IMR-90 (cell line): Measurements from ENCODE around the gene KPTN. TPM values are rescaled to one million over a fixed set of nuclear protein-coding genes. Genes with fewer than 3 reads are reported as not detected.

Source experiments
- ATAC-seq: fragments of 200-7000 bp; cut with Tn5 transposase; 2 replicates; pipeline ENCODE4 v1.9.1; 2020; ENCODE audit warnings: low read depth, mild to moderate bottlenecking, moderate library complexity
- BruUV-seq: library from RNA; stranded (reverse); fragments of 400-500 nt; replicated peaks from 2 replicates; lab custom pipeline; 2021; lab: Mats Ljungman, UMichigan
- CTCF ChIA-PET: fragments of 300-600 bp; formaldehyde crosslinking; extraction: SDS; loops from one replicate; lab custom pipeline; 2021; ENCODE audit warnings: antibody characterized with exemption; lab: Yijun Ruan, JAX
- POLR2A ChIA-PET: fragments of 300-600 bp; sonication (Branson Sonifier 250); formaldehyde crosslinking; loops from one replicate; lab custom pipeline; 2022; ENCODE audit warnings: antibody characterized with exemption; ENCODE audit not compliant: unreplicated experiment; lab: Charles Lee
- DNase-seq: peaks from one replicate; pipeline ENCODE4 v3.0.0; 2013
- H2AFZ ChIP-seq: replicated peaks from 2 replicates; pipeline ENCODE3; 2013; ENCODE audit warnings: low read length, mild to moderate bottlenecking; ENCODE audit not compliant: poor library complexity
- H2AK5ac ChIP-seq: 2 replicates; pipeline ENCODE4 v1.6.1; 2013; ENCODE audit warnings: low read depth, low read length, inconsistent platforms
- H2AK9ac ChIP-seq: replicated peaks from 2 replicates; pipeline ENCODE3; 2013; ENCODE audit warnings: mild to moderate bottlenecking, low read depth, low read length, moderate library complexity; ENCODE audit not compliant: poor library complexity
- H2BK120ac ChIP-seq: 2 replicates; pipeline ENCODE4 v1.6.1; 2013; ENCODE audit warnings: low read depth, low read length, inconsistent platforms
- H2BK15ac ChIP-seq: 3 replicates; pipeline ENCODE4 v1.6.1; 2013; ENCODE audit warnings: low read depth, low read length, inconsistent platforms
- H2BK20ac ChIP-seq: 2 replicates; pipeline ENCODE4 v1.6.1; 2013; ENCODE audit warnings: low read depth, mild to moderate bottlenecking, inconsistent platforms, low read length, moderate library complexity
- H2BK5ac ChIP-seq: 2 replicates; pipeline ENCODE4 v1.6.1; 2013; ENCODE audit warnings: mild to moderate bottlenecking, low read depth, low read length, inconsistent platforms; ENCODE audit not compliant: poor library complexity, severe bottlenecking
- H3K14ac ChIP-seq: replicated peaks from 2 replicates; pipeline ENCODE4 v1.6.1; 2013; ENCODE audit warnings: low read depth, low read length, inconsistent platforms
- H3K18ac ChIP-seq: 2 replicates; pipeline ENCODE4 v1.6.1; 2013; ENCODE audit warnings: low read depth, low read length, control low read depth
- H3K23ac ChIP-seq: 2 replicates; pipeline ENCODE4 v1.6.1; 2013; ENCODE audit warnings: low read depth, low read length, inconsistent platforms
- H3K27ac ChIP-seq: 2 replicates; pipeline ENCODE4 v1.5.1; 2013; ENCODE audit warnings: mild to moderate bottlenecking, control low read depth, low read length; ENCODE audit not compliant: insufficient read depth
- H3K27me3 ChIP-seq: 2 replicates; pipeline ENCODE4 v1.6.1; 2013; ENCODE audit warnings: low read length; ENCODE audit not compliant: control insufficient read depth, insufficient read depth
- H3K36me3 ChIP-seq: 2 replicates; pipeline ENCODE4 v1.6.1; 2013; ENCODE audit warnings: low read length, mixed read lengths; ENCODE audit not compliant: control insufficient read depth, insufficient read depth
- H3K4ac ChIP-seq: 2 replicates; pipeline ENCODE4 v1.6.1; 2013; ENCODE audit warnings: low read depth, low read length, inconsistent platforms
- H3K4me1 ChIP-seq: 2 replicates; pipeline ENCODE4 v1.6.1; 2013; ENCODE audit warnings: low read length, mixed read lengths; ENCODE audit not compliant: control insufficient read depth, insufficient read depth
- H3K4me2 ChIP-seq: 2 replicates; pipeline ENCODE4 v1.6.1; 2013; ENCODE audit warnings: low read depth, mild to moderate bottlenecking, control low read depth, low read length, moderate library complexity
- H3K4me3 ChIP-seq: 2 replicates; pipeline ENCODE4 v1.5.1; 2013; ENCODE audit warnings: low read depth, mild to moderate bottlenecking, control low read depth, low read length, moderate library complexity; ENCODE audit not compliant: insufficient read depth
- H3K56ac ChIP-seq: 2 replicates; pipeline ENCODE4 v1.6.1; 2013; ENCODE audit warnings: low read length, inconsistent platforms; ENCODE audit not compliant: insufficient read depth; ENCODE audit errors: extremely low read depth
- H3K79me1 ChIP-seq, 2 experiments: 2 replicates each; pipeline ENCODE4 v1.6.1; 2013; ENCODE audit warnings: low read length in 2 of 2, inconsistent platforms in 1 of 2, low read depth in 1 of 2
- H3K9ac ChIP-seq: 2 replicates; pipeline ENCODE4 v1.6.1; 2013; ENCODE audit warnings: low read depth, low read length, control low read depth
- H3K9me1 ChIP-seq: 2 replicates; pipeline ENCODE4 v1.6.1; 2013; ENCODE audit warnings: low read length, inconsistent platforms; ENCODE audit not compliant: insufficient read depth
- H3K9me3 ChIP-seq: 2 replicates; pipeline ENCODE4 v1.6.1; 2013; ENCODE audit warnings: low read length; ENCODE audit not compliant: control insufficient read depth, insufficient read depth
- H4K20me1 ChIP-seq: 2 replicates; pipeline ENCODE4 v1.6.1; 2013; ENCODE audit warnings: low read length, inconsistent platforms; ENCODE audit not compliant: insufficient read depth
- H4K5ac ChIP-seq: 2 replicates; pipeline ENCODE4 v1.6.1; 2013; ENCODE audit warnings: mild to moderate bottlenecking, low read depth, low read length, control low read depth
- H4K8ac ChIP-seq, 2 experiments: 2 replicates each; pipeline ENCODE4 v1.6.1; 2013; ENCODE audit warnings: low read depth in 2 of 2, low read length in 2 of 2, control low read depth in 1 of 2, inconsistent platforms in 1 of 2
- H4K91ac ChIP-seq: 2 replicates; pipeline ENCODE4 v1.6.1; 2013; ENCODE audit warnings: low read depth, low read length, inconsistent platforms; ENCODE audit not compliant: insufficient read depth
- BHLHE40 ChIP-seq: fragments of 150-350 bp; IDR thresholded peaks from 2 replicates; pipeline ENCODE4 v1.6.1; 2016; ENCODE audit warnings: mild to moderate bottlenecking, low read depth, low read length
- CEBPB ChIP-seq: IDR thresholded peaks from 2 replicates; pipeline ENCODE4 v1.6.1; 2012; ENCODE audit warnings: low read depth, low read length, improper control_type of control experiment
- CHD1 ChIP-seq: IDR thresholded peaks from 2 replicates; pipeline ENCODE4 v1.6.1; 2012; ENCODE audit warnings: low read depth, low read length, improper control_type of control experiment
- MAZ ChIP-seq: IDR thresholded peaks from 2 replicates; pipeline ENCODE4 v1.6.1; 2012; ENCODE audit warnings: low read depth, mild to moderate bottlenecking, low read length, improper control_type of control experiment, moderate library complexity, borderline replicate concordance
- MXI1 ChIP-seq: IDR thresholded peaks from 2 replicates; pipeline ENCODE4 v1.6.1; 2012; ENCODE audit warnings: low read depth, mild to moderate bottlenecking, low read length, moderate library complexity, borderline replicate concordance
- NFE2L2 ChIP-seq: fragments of 150-350 bp; IDR thresholded peaks from 2 replicates; pipeline ENCODE4 v1.6.1; 2016; ENCODE audit warnings: low read depth, mild to moderate bottlenecking, low read length
- RAD21 ChIP-seq: IDR thresholded peaks from 2 replicates; pipeline ENCODE4 v1.6.1; 2012; ENCODE audit warnings: low read length, improper control_type of control experiment
- RCOR1 ChIP-seq: IDR thresholded peaks from 2 replicates; pipeline ENCODE4 v1.6.1; 2012; ENCODE audit warnings: mild to moderate bottlenecking, low read length, improper control_type of control experiment; ENCODE audit not compliant: insufficient replicate concordance
- RFX5 ChIP-seq: IDR thresholded peaks from 2 replicates; pipeline ENCODE4 v1.8.0; 2012; ENCODE audit warnings: low read depth, mild to moderate bottlenecking, low read length, moderate library complexity
- SMC3 ChIP-seq: fragments of 150-350 bp; IDR thresholded peaks from 2 replicates; pipeline ENCODE4 v1.6.1; 2016; ENCODE audit warnings: low read depth, mild to moderate bottlenecking, antibody characterized with exemption, low read length, moderate library complexity
- WGBS, 2 experiments: methylation state at CpG; one replicate each; pipeline versions ENCODE4 v1.1.5 to v1.1.7; 2013; ENCODE audit warnings: missing lambda C conversion rate in 2 of 2; ENCODE audit not compliant: insufficient read length in 1 of 2; ENCODE audit errors: extremely low coverage in 2 of 2; 5-methylcytosine and 5-hydroxymethylcytosine counted together
- dilution Hi-C: fragments of 300-500 bp; cut with HindIII; formaldehyde crosslinking; loops from one replicate; pipeline ENCODE4 v1.14.3; 2018; ENCODE audit warnings: low sequenced_read_pairs; ENCODE audit not compliant: unreplicated experiment
- in situ Hi-C: fragments of 300-500 bp; cut with MboI; formaldehyde crosslinking; loops from 3 replicates; pipeline ENCODE4 v1.14.3; 2019; ENCODE audit warnings: low sequenced_read_pairs, inconsistent platforms, mixed read lengths
- intact Hi-C: fragments of 100-400 bp; cut with micrococcal nuclease; formaldehyde crosslinking; loops from 2 replicates; pipeline ENCODE4 v1.10.0; 2022
- polyA plus RNA-seq, 3 experiments: library from polyadenylated mRNA; depleted of rRNA; stranded (reverse); fragments of >200 nt; gene quantifications; 2 replicates each; pipeline ENCODE4 v1.2.3, GENCODE V29; 2012; ENCODE audit warnings: low replicate concordance in 1 of 3
- total RNA-seq: library from RNA; depleted of rRNA; stranded (reverse); fragments of >200 nt; gene quantifications from 2 replicates; pipeline ENCODE4 v1.2.3, GENCODE V29; 2012
- TF ChIP-seq, protein P1 (sequence below): conservative IDR thresholded peaks from 2 replicates; pipeline ENCODE4 v1.5.1; 2012; ENCODE audit warnings: mild to moderate bottlenecking, low read depth, low read length, improper control_type of control experiment
- TF ChIP-seq, protein P2 (sequence below): fragments of 150-350 bp; IDR thresholded peaks from 2 replicates; pipeline ENCODE4 v1.6.1; 2016; ENCODE audit warnings: low read depth, mild to moderate bottlenecking, low read length, moderate library complexity, borderline replicate concordance

KPTN gene
- total and polyA plus RNA-seq, 2 of the 4 experiments (the other 2 are of a cell fraction) = 4.1 to 15.4 TPM

DNA sequence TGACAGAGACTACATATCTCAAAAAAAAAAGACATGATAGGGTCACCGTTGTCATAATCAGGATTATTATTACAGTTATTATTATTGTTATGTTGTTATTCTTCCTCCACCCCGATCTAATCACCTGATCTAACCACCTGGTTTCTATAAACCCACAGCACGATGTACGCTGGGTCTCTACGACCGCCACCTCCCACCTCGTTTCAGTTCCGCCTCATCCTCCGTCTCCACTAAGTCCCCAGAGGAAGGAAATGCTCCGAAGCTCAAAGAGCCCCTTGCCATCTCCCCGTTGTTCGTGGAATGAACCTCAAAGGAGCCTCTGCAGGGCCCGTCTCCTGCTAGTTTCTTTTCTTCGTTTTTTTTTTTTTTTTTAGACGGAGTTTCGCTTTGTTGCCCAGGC lies 48.8 kb downstream of the KPTN start:
- Histone ChIP-seq H3K23ac (no peak overlapping the region), H3K9me1 (no peaks in the 10 kb centered on the region; the same call in 1 of the 2 replicates), H3K36me3 (no peaks in the 10 kb centered on the region), H3K4me3 (no peak overlapping the region), H3K79me1 (no peaks in the 10 kb centered on the region), H2BK20ac (no peak overlapping the region), H4K20me1 (peaks cover 4% of the 10 kb centered on the region; the same call in 1 of the 2 replicates), H2BK15ac (no peak overlapping the region), H3K18ac (no peak overlapping the region), H3K56ac (no peak overlapping the region), H3K9me3 (no peaks in the 10 kb centered on the region), H3K4ac (no peak overlapping the region), H3K27ac (no peak overlapping the region), H2AFZ (no peak overlapping the region), H3K14ac (no peak overlapping the region), H4K91ac (no peak overlapping the region), H3K4me1 (no peaks in the 10 kb centered on the region), H2BK120ac (no peak overlapping the region), H3K9ac (no peak overlapping the region), H2AK5ac (no peak overlapping the region), H2AK9ac (no peak overlapping the region), H3K4me2 (no peak overlapping the region), H4K5ac (no peak overlapping the region), H3K27me3 (peaks cover 8% of the 10 kb centered on the region), H2BK5ac (no peak overlapping the region), H4K8ac (no peak overlapping the region)
- POLR2A ChIA-PET = no interaction called here
- CTCF ChIA-PET = interaction anchor here (3.2 kb wide), 1 partner anchor 272 kb away, joined by 20 read pairs; no protein-coding TSS in a partner anchor
- no TSS peak for BruUV-seq
- dilution Hi-C loops = no loop called here
- intact Hi-C loops = loop anchor here (5.0 kb wide), 2 partner anchors 47 to 177 kb away; partner anchors contain the start of gene KPTN
- WGBS, 2 experiments = 50% methylated on average over 5 of the region's 16 CpGs; no CpG with 5 or more reads in 1 of the 2 experiments
- DNase-seq (no peak), ATAC-seq (no peak)
- in situ Hi-C loops = loop anchor here (5.0 to 10.0 kb wide), 2 partner anchors 272 to 350 kb away; no protein-coding TSS in a partner anchor
- TF ChIP-seq SMC3 (no peak), NFE2L2 (no peak), RCOR1 (no peak), MXI1 (no peak), BHLHE40 (no peak), RFX5 (no peak), RAD21 (no peak), CHD1 (no peak), CEBPB (no peak), MAZ (no peak)
- TF ChIP-seq, protein P1, sequence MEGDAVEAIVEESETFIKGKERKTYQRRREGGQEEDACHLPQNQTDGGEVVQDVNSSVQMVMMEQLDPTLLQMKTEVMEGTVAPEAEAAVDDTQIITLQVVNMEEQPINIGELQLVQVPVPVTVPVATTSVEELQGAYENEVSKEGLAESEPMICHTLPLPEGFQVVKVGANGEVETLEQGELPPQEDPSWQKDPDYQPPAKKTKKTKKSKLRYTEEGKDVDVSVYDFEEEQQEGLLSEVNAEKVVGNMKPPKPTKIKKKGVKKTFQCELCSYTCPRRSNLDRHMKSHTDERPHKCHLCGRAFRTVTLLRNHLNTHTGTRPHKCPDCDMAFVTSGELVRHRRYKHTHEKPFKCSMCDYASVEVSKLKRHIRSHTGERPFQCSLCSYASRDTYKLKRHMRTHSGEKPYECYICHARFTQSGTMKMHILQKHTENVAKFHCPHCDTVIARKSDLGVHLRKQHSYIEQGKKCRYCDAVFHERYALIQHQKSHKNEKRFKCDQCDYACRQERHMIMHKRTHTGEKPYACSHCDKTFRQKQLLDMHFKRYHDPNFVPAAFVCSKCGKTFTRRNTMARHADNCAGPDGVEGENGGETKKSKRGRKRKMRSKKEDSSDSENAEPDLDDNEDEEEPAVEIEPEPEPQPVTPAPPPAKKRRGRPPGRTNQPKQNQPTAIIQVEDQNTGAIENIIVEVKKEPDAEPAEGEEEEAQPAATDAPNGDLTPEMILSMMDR = no peak
- TF ChIP-seq, protein P2, sequence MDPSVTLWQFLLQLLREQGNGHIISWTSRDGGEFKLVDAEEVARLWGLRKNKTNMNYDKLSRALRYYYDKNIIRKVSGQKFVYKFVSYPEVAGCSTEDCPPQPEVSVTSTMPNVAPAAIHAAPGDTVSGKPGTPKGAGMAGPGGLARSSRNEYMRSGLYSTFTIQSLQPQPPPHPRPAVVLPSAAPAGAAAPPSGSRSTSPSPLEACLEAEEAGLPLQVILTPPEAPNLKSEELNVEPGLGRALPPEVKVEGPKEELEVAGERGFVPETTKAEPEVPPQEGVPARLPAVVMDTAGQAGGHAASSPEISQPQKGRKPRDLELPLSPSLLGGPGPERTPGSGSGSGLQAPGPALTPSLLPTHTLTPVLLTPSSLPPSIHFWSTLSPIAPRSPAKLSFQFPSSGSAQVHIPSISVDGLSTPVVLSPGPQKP = no peak
